GM18517 (cell line): ENCODE results near the gene KCTD5.
"Not testable (repeated sequence)": the region's sequence is repeated elsewhere in the genome, so short reads cannot be mapped to it uniquely, and the experiment has no call there.

Experiments
- ATAC-seq: cut with Tn5 transposase; IDR thresholded peaks from one replicate; pipeline ENCODE4 v1.9.1; 2021; ENCODE audit warnings: mild to moderate bottlenecking, moderate library complexity; ENCODE audit not compliant: unreplicated experiment

KCTD5 gene

DNA sequence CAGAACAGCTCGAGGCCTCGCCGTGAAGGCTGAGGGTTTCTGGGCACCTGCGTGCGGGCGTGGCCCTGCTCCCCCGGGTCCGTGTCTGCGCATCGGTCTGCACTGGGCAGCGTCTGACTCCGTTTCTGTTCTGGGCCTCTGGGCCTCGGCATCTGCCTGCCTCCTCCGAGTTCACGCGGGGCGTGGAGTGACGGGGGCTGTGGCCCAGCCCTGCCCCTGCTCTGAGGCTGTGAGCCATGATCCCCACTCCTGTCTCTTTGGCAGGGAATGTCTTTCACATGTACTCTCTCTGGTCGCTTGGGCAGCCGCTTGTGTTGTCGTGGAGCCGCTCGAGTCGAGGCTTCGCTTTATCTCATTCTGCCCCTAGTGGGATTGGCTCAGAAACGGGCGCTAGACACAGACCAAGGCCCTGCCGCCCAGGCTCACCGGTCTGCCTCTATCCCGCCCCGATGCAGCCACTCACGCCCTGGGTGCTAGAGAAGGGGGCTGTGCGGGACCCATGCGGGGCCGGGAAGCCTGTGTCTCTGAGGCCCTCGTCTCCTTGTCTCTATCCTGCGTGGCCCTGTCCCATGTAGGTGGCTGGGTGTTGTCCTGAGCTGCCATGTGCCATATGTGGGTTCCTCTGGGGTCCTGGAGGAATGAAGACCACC, 14.4 kb downstream of the KCTD5 start:
- not testable (repeated sequence) for ATAC-seq

DNA sequence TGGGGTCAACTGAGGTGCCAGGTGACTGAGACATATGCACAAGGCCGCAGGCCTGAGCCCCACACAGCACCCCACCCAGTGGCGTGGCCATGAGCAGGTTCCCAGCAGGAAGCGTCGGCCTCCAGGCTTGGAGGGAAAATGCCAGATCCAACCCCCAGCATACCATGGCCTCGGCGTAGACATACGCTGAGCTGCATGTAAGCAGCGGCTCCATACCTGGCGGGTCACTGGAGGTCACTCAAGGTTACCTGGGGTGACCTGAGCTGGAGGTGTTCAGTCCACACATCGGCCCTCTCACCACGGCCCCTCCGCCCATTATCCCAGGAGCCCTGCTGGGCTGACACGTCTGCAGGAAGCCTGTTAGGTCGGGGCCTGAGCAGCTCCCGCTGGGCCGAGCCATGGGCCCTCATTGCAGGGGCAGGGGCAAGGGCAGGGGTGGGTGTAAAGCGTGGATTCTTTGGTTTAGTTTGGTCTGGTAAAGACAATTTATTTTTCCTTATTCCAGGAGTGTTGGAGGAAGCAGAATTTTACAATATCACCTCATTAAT, 15.2 kb downstream of the KCTD5 start:
- no peak for ATAC-seq

DNA sequence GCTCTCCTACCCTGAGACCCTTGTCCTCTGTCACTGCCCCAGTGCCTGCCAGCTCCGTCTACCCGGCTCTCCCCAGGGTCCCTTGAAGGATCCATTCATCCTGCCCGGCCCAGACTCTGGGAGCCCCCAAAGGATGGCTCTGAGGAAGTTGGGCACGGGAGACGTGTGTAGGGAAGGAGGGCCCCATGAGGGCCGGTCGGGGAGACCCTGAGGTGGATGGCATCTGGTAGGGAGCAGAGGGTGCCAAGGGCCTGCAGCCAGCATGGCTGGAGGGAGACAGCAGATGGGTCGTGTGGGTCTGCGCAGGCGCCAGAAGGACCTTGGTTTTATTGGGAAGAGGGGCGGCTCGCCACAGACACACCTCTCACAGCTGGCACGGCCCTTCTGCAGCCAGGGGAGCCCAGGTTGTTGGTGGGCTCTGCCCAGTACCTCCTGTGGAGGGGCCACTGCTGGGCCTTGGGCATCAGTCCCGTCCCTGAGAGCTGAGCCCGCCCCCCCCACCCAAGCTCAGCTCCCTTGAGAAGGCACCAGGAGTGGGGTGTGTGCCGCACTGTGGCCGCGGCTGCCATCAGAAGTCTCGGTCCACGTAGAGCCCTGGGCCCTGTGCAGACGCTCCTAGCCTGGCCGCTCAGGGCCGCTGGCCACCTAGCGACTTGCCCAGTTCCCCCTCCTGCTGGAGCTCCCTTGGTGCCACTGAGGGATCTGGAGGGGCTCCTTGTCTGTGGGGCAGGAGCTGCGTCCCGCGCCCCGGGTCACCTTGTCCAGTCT, 16.0 kb downstream of the KCTD5 start:
- no peak for ATAC-seq

DNA sequence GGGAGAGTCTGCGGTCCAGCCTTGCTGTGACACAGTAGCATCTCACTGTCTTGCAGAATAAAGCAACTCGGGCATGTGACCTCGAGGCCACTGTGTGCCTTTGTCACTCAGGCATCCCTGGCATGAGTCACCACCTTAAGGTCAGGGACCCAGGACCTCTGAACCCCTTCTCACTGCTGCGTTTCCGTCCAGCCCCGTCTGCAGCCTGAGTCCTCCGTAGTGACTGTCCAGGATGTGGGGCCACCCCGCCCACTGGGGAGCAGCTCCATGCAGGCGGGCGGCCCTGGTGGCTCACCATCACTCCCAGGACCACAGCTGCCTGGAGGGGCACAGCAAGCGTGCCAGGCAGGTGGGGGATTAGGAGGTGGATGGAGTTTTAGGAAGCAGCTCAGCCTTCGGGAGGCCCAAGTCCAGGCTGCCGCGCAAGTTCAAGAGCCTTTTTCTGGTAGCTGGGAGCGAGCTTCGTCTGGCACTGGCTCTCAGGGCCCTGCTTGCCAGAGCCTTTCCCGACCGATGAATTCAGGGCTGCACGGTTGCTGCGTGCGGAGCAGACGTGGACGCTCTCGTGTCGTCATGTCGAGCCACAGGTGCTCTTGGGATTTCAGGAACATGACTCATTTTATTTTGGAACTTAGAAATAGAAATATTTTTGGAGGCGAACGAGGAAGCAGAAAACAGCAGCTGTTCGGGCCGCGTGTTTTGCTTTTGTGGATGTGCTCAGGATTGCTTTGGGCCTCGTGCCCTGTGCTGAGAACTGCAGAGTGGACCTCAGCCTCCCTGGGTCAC, 16.8 kb downstream of the KCTD5 start:
- ATAC-seq: no peak

DNA sequence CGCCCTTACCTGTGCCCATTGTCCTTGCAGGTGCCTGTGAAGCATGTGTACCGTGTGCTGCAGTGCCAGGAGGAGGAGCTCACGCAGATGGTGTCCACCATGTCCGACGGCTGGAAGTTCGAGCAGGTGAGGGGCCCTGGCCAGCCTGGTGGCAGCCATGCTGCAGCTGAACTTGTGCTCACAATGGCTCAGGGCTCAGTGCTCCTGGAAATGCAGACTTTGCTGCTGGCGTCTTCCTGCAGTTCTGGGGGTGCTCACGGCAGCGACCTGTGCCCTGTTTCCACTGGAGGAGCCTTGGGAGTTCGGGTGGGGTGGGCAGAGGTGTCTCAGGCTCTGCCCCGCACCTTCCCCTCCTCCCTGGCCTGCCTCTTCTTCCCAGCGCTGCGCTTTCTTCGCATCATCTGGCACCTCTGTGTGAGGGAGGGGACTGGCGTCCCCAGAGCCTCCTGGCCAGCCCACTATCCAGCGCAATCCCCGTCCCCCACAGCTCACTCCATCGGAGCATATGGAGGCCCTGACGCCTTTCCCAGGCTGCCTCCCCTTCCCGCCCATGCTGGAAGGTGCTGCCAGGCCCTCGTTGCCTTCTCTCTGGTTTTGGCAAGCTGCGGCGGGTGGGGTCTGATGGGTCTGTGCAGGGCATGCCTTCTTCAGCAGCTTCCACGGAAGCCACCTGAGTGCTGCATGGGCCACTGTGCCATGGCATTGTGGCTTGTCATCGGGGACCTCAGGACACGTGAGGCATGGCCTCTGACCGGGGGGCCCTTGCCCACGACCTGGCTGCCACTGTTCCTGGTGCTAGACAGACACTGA, 17.7 kb downstream of the KCTD5 start:
- ATAC-seq: no peak

DNA sequence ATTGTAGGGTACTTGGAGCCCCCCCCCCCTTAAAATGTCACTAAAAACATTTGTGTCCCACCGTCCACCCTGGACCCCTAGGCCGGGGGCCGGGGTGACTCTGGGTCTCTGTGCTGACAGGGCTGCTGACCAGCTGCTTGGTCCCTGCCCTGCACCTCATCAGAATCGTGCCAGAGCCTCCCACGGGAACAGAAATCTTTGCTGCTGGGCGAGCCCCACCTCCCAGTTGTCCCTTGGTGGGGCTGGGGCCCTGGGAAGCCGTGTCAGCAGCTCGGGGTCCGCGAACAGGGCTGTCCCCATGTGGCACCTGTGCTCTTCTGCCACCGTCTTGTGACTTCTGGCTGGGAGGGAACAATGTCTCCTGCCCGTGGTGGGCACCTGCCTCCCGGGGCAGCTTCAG, 18.5 kb downstream of the KCTD5 start:
- no peak for ATAC-seq

DNA sequence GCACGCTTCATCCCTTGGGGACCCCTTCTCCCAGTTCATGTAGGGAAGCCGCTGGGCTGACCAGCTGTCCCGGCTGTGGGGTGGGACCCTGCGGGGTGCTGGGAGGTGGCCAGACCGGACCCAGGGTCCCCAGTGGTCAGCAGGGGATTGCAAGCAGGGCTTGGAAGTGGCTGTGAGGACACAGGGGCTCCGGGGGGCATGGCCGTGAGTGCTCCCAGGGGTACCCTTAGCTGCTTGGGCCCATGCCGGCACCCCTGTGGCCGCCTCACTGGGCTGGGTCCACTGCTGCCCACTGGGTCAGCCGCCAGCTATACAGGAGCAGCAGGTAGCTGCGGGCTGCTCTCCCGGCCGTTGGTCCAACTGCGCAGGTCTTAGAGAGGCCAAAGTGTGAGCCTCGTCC, 18.9 kb downstream of the KCTD5 start:
- ATAC-seq: no peak

DNA sequence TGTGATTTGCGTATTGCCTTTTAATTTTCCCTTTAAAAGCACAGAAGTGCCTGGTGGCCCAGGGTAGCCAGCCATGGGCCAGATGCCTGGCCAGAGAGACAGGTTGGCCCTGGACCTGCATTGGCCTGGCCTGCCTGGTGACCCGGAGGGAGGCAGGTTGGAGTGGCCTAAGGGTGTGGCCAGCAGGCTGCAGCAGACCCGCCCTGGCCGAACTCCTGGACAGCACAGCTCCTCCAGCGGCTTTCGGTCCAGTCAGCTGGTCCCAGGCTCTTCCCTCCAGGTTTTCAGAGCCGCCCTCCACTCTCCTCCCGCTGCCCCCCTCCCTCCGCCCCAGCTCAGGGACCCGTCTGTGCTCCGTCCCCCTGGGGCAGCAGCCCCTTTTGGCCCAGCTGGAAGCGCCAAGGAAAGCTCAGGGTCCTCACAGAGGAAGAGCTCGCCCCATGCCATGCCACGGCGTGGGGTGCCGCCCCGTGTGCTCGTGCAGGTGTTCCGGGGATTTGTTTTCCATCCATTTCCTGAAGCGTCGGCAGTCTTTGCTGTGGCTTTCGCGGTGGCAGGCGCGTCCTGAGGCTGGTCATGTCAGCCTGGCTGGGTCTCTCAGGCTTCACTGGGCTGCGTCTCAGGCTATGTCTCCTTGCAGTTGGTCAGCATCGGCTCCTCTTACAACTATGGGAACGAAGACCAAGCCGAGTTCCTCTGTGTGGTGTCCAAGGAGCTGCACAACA, 19.6 kb downstream of the KCTD5 start:
- ATAC-seq: no peak

DNA sequence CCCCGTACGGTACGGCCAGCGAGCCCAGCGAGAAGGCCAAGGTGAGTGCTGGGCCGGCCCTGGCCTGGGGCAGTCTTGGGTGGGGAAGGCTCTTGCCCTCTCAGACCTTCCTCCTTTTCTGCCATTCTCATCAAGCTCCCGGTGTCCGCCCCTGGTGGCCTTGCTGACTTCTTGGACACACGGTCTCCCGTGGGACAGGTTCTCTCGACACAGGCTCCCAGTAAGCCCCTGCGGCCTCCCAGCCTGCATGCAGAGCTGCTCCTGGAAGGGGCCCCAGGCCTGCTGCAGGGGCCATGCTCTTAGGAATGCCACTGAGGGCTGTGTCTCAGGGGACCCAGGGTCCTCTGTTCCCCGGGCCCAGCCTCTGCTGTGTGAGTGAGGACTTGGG, 20.1 kb downstream of the KCTD5 start:
- ATAC-seq: no peak

DNA sequence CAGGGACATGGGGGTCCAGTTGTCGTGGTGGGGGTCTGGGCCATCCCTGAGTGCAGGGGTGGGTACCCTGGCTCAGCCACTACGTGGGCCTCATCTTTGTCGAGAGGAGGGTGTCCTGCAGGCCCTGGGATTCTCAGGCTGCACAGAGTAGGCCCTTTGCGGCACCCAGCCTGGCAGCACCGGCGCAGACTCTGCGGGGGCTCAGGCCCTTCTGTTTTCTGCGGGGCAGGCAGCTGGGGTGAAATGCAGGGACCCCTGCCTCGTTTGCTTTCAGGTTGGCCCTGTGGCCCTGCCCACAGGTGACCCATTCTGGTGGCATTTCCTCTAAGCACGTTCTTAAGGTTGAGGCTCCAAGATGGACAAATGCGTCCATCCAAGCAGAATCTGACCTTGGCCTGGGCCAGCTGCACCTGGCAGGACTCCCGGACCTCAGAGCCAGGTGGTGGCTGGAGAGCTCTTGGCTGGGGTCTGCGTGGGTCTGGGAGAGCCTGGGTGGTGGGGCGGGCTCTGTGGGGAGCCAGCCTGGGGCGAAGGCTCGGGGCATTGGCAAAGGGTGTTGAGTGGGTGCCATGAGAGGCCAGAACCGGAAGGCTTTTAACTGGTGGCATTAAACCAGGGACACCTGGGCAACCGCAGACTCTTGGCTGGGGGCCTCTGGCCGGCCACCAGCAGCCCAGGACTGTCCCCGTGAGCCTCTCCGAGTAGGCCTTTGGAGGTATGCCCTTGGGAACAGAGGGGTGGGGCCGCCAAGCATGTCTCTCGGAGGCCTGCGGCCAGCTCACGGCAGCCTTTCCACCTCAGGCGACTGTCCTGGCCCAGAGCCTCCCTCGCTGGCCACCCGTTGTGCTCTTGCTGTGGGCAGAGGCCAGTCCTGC, 20.8 kb downstream of the KCTD5 start:
- no peak for ATAC-seq

DNA sequence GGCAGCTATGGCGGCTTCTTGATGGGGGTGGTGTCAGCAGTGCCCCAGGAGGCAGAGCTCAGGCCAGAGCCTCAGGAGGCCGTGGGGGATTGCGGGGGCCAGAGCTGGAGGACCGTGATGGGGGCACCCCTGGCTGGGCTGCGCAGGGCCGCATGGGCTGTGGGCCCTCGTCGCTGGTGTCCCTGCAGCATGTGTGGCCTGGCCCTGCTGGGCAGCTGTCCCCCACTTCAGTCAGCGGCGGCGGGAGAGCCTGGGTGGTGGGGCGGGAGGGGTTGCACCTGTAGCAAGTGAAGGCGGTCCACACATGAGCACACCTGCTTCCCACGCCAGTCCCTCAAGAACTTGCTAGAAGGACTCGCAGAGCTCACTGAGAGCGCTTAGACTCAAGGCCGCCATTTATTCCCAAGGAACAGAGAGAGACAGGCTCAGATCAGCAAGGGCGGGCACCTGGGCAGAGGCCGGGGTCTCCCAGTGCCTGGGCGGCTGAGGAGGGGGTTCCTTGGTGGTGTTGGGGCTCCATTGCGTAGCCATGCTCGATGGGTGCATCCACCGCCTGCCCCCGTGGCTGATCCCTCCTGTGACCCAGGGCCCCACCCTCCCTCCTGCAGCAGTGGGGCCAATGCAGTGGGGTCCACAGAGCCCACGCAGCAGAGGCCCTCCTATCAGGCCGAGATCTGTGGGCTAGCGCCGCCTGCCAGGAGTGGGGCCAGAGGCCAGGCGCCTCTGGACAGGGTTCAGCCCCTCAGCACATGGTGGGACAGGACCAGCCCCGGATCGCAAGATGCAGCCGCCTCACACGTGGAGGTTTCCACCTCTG, 22.1 kb downstream of the KCTD5 start:
- ATAC-seq: no peak

DNA sequence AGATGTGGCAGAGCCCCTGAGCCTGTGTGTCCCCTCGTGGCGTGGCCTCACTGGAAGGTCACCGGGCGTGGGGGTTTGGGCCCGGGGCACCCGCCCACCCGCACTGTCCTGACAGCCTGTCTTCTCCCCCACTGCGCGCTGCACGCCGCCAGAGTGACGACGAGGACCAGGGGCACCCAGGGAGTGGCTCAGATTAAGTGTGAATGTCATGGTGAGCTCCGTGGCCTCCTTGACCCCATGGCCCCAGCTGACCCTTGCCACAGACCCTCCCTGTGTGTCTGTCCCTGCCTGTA, 22.6 kb downstream of the KCTD5 start:
- ATAC-seq: no peak

DNA sequence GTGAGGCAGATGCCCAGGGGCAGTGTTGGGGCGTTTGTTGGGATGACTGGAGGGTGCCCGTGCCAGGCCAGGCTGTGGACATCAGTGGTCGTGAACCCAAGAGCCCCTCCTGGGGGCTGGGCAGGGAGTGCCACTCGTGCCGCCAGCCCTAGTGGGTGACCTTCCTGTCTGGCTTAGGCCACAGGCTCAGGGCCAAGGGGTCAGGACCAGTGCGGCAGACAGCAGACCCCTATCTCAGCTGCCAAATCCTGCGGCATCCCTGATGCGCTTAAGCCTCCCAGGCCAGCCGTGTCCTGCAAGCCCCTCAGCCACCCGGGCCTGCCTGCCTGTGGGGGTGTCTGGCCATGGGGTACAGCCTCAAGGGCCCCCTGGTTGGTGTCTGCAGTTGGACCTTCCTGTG, 23.0 kb downstream of the KCTD5 start:
- ATAC-seq: no peak

DNA sequence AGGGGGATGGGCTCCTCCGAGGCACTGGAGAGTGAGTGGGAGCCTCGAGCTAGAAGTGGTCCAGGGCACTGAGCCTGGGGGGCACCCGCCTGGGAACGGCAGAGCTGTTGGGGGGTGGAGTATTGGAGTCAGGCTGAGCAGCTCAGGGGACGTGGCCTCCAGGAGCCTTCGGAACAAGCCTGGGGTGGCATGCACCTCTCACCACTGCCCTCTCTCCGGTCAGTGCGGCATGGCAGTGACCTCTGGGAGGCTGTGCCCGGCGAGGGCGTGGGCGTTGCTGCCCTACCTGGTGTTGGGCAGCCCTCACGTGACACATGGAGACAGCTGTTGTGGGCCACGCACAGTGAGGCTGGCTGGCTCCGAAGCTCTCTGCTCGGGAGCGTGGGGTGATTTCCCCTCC, 23.8 kb downstream of the KCTD5 start:
- no peak for ATAC-seq

DNA sequence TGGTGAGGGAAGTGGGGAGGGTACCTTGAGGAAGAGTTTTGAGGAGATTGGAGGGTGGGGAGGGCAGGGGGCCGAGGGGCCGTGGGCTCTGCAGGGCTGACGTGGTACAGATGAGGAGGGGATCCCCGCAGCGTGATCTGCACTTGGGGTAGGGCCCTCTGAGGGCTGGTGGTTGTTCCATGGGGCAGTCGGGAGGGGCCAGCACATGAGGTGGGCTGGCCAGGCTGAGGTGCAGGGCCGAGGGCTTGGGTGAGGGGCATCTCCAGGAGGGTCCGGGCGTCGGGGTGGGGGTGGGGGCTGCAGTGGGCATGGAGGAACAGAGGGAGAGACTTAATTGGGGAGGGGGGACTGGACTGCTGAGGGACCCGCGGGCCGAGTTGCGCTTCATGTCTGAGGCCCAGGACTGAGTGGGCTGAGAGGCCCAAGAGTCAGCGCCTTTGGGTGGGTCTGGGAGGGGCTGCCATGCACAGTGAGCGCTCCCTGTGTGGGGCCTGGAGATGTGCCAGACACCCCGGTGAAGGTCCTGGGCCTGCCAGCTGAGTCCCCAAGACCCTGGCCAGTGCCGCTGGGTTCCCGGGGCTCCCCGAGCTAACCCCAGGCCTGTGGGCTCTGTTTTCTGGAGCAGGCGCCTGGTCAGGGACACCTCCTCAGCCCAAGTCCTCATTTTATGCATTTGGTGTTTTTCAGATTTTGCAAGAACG, 24.4 kb downstream of the KCTD5 start:
- no peak for ATAC-seq

DNA sequence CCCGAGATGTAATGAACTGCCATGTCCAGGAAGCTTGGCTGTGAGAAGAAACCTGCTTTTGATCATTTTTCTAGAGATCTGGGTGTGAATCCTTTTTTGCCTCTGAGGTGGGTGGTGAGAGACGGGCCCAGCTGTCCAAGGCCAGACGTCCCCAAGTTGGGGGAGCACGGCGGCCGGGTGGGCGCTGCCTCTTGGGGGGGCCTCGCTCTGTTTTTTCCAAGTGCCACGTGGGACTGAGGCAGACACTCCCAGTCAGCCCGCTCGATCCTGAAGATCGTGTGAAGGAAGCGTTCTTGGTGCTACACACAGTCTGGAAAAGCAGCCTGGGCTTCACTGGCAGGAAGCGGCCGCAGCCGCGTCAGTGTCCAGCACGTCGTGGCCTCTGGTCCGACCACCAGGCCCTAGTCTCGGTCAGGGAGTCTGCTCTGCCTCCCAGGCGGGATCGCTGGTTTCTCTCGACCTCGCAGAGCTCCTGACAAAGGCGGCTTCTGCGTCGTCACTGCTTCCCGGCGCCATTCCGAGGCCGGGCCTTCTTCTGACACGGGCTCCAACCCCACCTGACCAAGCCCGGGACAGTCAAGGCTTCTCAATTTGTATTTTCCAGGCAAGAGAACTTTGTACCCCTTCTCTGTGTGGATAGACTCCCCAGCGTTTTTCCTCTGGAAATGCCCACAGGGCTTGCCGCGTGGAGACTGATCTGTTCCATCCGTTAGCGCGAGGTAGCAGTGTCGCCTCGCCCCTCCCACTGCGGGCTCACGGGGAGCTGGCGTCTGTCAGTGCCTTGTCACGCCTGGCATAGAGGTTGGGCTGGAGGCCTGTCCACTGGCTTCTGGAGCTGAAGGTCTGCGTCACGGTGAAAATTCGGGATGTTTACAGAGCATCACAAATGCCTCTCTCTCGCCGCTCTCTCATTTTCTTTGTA, 25.3 kb downstream of the KCTD5 start:
- ATAC-seq: no peak

DNA sequence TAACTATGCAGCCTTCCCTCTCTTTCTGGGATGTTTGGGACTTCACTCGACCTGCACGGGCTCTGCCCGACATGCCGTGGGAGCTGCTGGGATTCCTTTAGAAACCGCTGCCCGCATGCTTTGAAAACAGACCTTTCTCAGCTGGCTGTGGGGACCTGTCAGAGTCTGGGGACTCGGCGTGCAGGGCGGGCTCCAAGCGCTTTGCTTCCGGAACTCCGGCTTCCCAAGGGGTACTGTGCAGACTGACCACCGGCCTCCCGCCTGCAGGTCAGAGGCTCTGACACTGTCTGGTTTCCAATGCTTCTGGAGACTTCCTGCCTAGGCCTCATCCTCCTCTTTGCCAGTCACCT, 25.9 kb downstream of the KCTD5 start:
- ATAC-seq: no peak
